Measurements from ENCODE around the gene TNP1.

Gene TNP1

DNA sequence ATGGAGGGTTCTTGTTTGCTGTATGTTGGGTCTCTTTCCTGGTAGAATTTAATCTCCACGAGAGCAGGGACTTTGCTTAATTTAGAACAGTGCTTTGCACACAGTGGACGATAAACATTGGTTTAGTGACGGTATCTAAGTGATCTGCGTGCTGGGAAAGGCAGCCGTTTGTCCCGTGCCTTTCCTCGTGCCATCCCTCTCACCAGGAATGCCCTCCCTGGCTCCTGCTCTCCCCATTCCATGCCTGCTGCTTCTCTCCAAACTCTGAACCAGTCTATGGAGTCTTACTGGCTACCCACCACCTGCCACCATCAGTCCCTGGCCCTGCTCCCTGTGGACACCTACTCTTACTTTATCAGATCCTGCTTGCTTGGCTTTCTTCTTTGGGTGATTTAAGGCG is 27.3 kb upstream of the TNP1 start:
- H3K27me3 ChIP-seq (ENCODE audit: control insufficient read depth in 1 of 2, insufficient read depth in 1 of 2, low read length in 2 of 2), result peaks cover 9 to 19% of the 10 kb centered on the region in 2 experiments
- no peaks in the 10 kb centered on the region for H3K4me1 ChIP-seq (ENCODE audit: control insufficient read depth, insufficient read depth, low read depth, low read length)
- H3K4me2 ChIP-seq (ENCODE audit: low read length, poor library complexity, severe bottlenecking), result no peak overlapping the region
- no peak overlapping the region for H3K9ac ChIP-seq (ENCODE audit: low read length)
- DNase-seq, result no peak
- 91% methylated on average over 8 of the region's 8 CpGs for WGBS
- no peak overlapping the region for H2AK5ac ChIP-seq (ENCODE audit: low read length, severe bottlenecking)
- peaks cover 5% of the 10 kb centered on the region for H3K9me3 ChIP-seq (ENCODE audit: control insufficient read depth, low read length)
- no peak overlapping the region for H2AFZ ChIP-seq (ENCODE audit: low read depth, low read length)
- H3K4ac ChIP-seq (ENCODE audit: low read depth in 1 of 2, low read length in 2 of 2), result no peak overlapping the region
- peak overlapping the region; percentile 14 for H4K91ac ChIP-seq (ENCODE audit: low read length)
- H3K79me1 ChIP-seq (replicated peaks; ENCODE audit: low read length, poor library complexity, severe bottlenecking), result no peaks in the 10 kb centered on the region
- no peak overlapping the region for H3K18ac ChIP-seq (ENCODE audit: low read depth in 1 of 2, low read length in 2 of 2)
- no peak overlapping the region for H3K23ac ChIP-seq (ENCODE audit: low read length in 2 of 2)
- H2BK15ac ChIP-seq (ENCODE audit: low read depth, poor library complexity, severe bottlenecking), result no peak overlapping the region
- H2BK5ac ChIP-seq (ENCODE audit: low read depth, low read length, poor library complexity, severe bottlenecking), result no peak overlapping the region
- H4K8ac ChIP-seq (ENCODE audit: low read length), result no peak overlapping the region
- H3K36me3 ChIP-seq (ENCODE audit: control insufficient read depth in 1 of 2, insufficient read depth in 2 of 2, low read depth in 1 of 2, low read length in 2 of 2), result no peaks in the 10 kb centered on the region
- H3K4me3 ChIP-seq (ENCODE audit: insufficient read depth in 1 of 2, low read depth in 1 of 2, low read length in 2 of 2), result no peak overlapping the region
- H3K27ac ChIP-seq (ENCODE audit: low read length, poor library complexity, severe bottlenecking), result no peak overlapping the region
- H3K14ac ChIP-seq (ENCODE audit: low read length in 2 of 2), result no peak overlapping the region
- H2BK12ac ChIP-seq (ENCODE audit: low read length in 2 of 2), result no peak overlapping the region
- no peak overlapping the region for H2BK120ac ChIP-seq (ENCODE audit: low read depth, low read length)

DNA sequence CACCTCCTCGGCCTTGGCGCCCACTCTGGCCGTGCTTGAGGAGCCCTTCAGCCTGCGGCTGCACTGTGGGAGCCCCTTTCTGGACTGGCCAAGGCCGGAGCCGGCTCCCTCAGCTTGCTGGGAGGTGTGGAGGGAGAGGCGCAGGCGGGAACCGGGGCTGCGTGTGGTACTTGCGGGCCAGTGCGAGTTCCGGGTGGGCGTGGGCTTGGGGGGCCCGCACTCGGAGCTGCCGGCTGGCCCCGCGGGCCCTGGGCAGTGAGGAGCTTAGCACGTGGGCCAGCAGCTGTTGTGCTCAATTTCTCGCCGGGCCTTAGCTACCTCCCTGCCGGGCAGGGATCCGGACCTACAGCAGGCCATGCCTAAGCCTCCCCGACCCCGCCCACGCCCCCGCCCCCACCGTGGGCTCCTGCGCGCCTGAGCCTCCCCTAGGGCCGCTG is 25.3 kb upstream of the TNP1 start:
- H2AK5ac ChIP-seq (ENCODE audit: low read length, severe bottlenecking), result no peak overlapping the region
- no peak overlapping the region for H3K9ac ChIP-seq (ENCODE audit: low read length)
- WGBS, result 92% methylated on average over 30 of the region's 32 CpGs
- no peak overlapping the region for H3K4me3 ChIP-seq (ENCODE audit: insufficient read depth in 1 of 2, low read depth in 1 of 2, low read length in 2 of 2)
- no peak overlapping the region for H2BK120ac ChIP-seq (ENCODE audit: low read depth, low read length)
- H2BK12ac ChIP-seq (ENCODE audit: low read length in 2 of 2), result peak overlapping the region in 1 of 2 experiments; percentile 12
- H2AFZ ChIP-seq (ENCODE audit: low read depth, low read length), result no peak overlapping the region
- no peak overlapping the region for H3K23ac ChIP-seq (ENCODE audit: low read length in 2 of 2)
- H3K27ac ChIP-seq (ENCODE audit: low read length, poor library complexity, severe bottlenecking), result no peak overlapping the region
- no peaks in the 10 kb centered on the region for H3K4me1 ChIP-seq (ENCODE audit: control insufficient read depth, insufficient read depth, low read depth, low read length)
- H4K8ac ChIP-seq (ENCODE audit: low read length), result no peak overlapping the region
- no peak overlapping the region for H3K18ac ChIP-seq (ENCODE audit: low read depth in 1 of 2, low read length in 2 of 2)
- no peak overlapping the region for H2BK5ac ChIP-seq (ENCODE audit: low read depth, low read length, poor library complexity, severe bottlenecking)
- no peak overlapping the region for H3K4me2 ChIP-seq (ENCODE audit: low read length, poor library complexity, severe bottlenecking)
- no peaks in the 10 kb centered on the region for H3K79me1 ChIP-seq (replicated peaks; ENCODE audit: low read length, poor library complexity, severe bottlenecking)
- no peaks in the 10 kb centered on the region for H3K9me3 ChIP-seq (ENCODE audit: control insufficient read depth, low read length)
- peaks cover 5 to 19% of the 10 kb centered on the region in 2 experiments for H3K27me3 ChIP-seq (ENCODE audit: control insufficient read depth in 1 of 2, insufficient read depth in 1 of 2, low read length in 2 of 2)
- no peak overlapping the region for H3K14ac ChIP-seq (ENCODE audit: low read length in 2 of 2)
- H2BK15ac ChIP-seq (ENCODE audit: low read depth, poor library complexity, severe bottlenecking), result no peak overlapping the region
- H4K91ac ChIP-seq (ENCODE audit: low read length), result no peak overlapping the region
- no peaks in the 10 kb centered on the region for H3K36me3 ChIP-seq (ENCODE audit: control insufficient read depth in 1 of 2, insufficient read depth in 2 of 2, low read depth in 1 of 2, low read length in 2 of 2)
- H3K4ac ChIP-seq (ENCODE audit: low read depth in 1 of 2, low read length in 2 of 2), result no peak overlapping the region
- no peak for DNase-seq

- no peak overlapping the region for H3K27ac ChIP-seq (ENCODE audit: low read length, poor library complexity, severe bottlenecking)
- no peak overlapping the region for H2AFZ ChIP-seq (ENCODE audit: low read depth, low read length)
- no peak overlapping the region for H3K4me2 ChIP-seq (ENCODE audit: low read length, poor library complexity, severe bottlenecking)
- H4K91ac ChIP-seq (ENCODE audit: low read length), result no peak overlapping the region
- no peaks in the 10 kb centered on the region for H3K36me3 ChIP-seq (ENCODE audit: control insufficient read depth in 1 of 2, insufficient read depth in 2 of 2, low read depth in 1 of 2, low read length in 2 of 2)
- H2BK120ac ChIP-seq (ENCODE audit: low read depth, low read length), result no peak overlapping the region
- H2BK12ac ChIP-seq (ENCODE audit: low read length in 2 of 2), result no peak overlapping the region
- no peak overlapping the region for H3K18ac ChIP-seq (ENCODE audit: low read depth in 1 of 2, low read length in 2 of 2)
- no peak overlapping the region for H4K8ac ChIP-seq (ENCODE audit: low read length)
- no peaks in the 10 kb centered on the region for H3K9me3 ChIP-seq (ENCODE audit: control insufficient read depth, low read length)
- no peak overlapping the region for H2BK15ac ChIP-seq (ENCODE audit: low read depth, poor library complexity, severe bottlenecking)
- no peaks in the 10 kb centered on the region for H3K79me1 ChIP-seq (replicated peaks; ENCODE audit: low read length, poor library complexity, severe bottlenecking)
- 98% methylated on average over 2 of the region's 2 CpGs for WGBS
- H3K4me3 ChIP-seq (ENCODE audit: insufficient read depth in 1 of 2, low read depth in 1 of 2, low read length in 2 of 2), result no peak overlapping the region
- no peak overlapping the region for H3K9ac ChIP-seq (ENCODE audit: low read length)
- H3K27me3 ChIP-seq (ENCODE audit: control insufficient read depth in 1 of 2, insufficient read depth in 1 of 2, low read length in 2 of 2), result peaks cover 2 to 18% of the 10 kb centered on the region in 2 experiments
- no peak for DNase-seq
- H3K4ac ChIP-seq (ENCODE audit: low read depth in 1 of 2, low read length in 2 of 2), result no peak overlapping the region
- H3K23ac ChIP-seq (ENCODE audit: low read length in 2 of 2), result no peak overlapping the region
- H3K4me1 ChIP-seq (ENCODE audit: control insufficient read depth, insufficient read depth, low read depth, low read length), result no peaks in the 10 kb centered on the region
- H3K14ac ChIP-seq (ENCODE audit: low read length in 2 of 2), result no peak overlapping the region
- H2BK5ac ChIP-seq (ENCODE audit: low read depth, low read length, poor library complexity, severe bottlenecking), result no peak overlapping the region
- no peak overlapping the region for H2AK5ac ChIP-seq (ENCODE audit: low read length, severe bottlenecking)
These were observed 24.5 kb upstream of the TNP1 start for GRCh38 chr2:216884347-216884746.

DNA sequence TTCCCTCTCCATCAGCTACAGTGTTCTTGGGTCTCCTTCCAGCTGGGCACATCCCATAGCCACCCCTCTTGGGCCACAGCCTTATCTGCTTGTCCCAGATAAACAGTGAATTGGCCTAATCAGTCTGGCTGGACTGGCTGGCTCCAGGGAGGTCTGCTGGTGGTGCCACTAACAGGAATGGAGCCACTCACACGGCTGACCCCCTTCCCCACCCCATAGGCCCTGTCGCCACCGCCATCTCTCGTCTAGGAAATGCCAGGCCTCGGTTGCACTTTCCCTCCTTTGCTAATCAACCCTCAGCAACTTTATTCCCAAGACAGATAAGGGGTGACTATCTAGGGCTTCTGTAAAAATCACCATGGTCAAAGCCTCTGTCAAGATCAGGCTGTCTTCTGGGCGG is 23.0 kb upstream of the TNP1 start:
- Histone ChIP-seq H2BK5ac (ENCODE audit: low read depth, low read length, poor library complexity, severe bottlenecking) (no peak overlapping the region), H3K4me2 (ENCODE audit: low read length, poor library complexity, severe bottlenecking) (no peak overlapping the region)

More for the DNA sequence above, 23.0 kb upstream of the TNP1 start:
- H3K14ac ChIP-seq (ENCODE audit: low read length in 2 of 2), result no peak overlapping the region
- peaks cover 0 to 15% of the 10 kb centered on the region in 2 experiments for H3K27me3 ChIP-seq (ENCODE audit: control insufficient read depth in 1 of 2, insufficient read depth in 1 of 2, low read length in 2 of 2)
- H3K9ac ChIP-seq (ENCODE audit: low read length), result no peak overlapping the region
- H3K4me1 ChIP-seq (ENCODE audit: control insufficient read depth, insufficient read depth, low read depth, low read length), result no peaks in the 10 kb centered on the region
- no peaks in the 10 kb centered on the region for H3K9me3 ChIP-seq (ENCODE audit: control insufficient read depth, low read length)
- no peaks in the 10 kb centered on the region for H3K36me3 ChIP-seq (ENCODE audit: control insufficient read depth in 1 of 2, insufficient read depth in 2 of 2, low read depth in 1 of 2, low read length in 2 of 2)
- no peak overlapping the region for H2BK120ac ChIP-seq (ENCODE audit: low read depth, low read length)
- H2BK12ac ChIP-seq (ENCODE audit: low read length in 2 of 2), result no peak overlapping the region
- 100% methylated on average over 6 of the region's 6 CpGs for WGBS
- H2AK5ac ChIP-seq (ENCODE audit: low read length, severe bottlenecking), result no peak overlapping the region
- peak overlapping the region; percentile 8 for H4K91ac ChIP-seq (ENCODE audit: low read length)
- H4K8ac ChIP-seq (ENCODE audit: low read length), result no peak overlapping the region
- H3K4me3 ChIP-seq (ENCODE audit: insufficient read depth in 1 of 2, low read depth in 1 of 2, low read length in 2 of 2), result no peak overlapping the region
- no peak overlapping the region for H2BK15ac ChIP-seq (ENCODE audit: low read depth, poor library complexity, severe bottlenecking)
- DNase-seq, result no peak
- H3K27ac ChIP-seq (ENCODE audit: low read length, poor library complexity, severe bottlenecking), result no peak overlapping the region
- H3K4ac ChIP-seq (ENCODE audit: low read depth in 1 of 2, low read length in 2 of 2), result no peak overlapping the region
- peak overlapping the region in 1 of 2 experiments; percentile 2 for H3K18ac ChIP-seq (ENCODE audit: low read depth in 1 of 2, low read length in 2 of 2)
- no peak overlapping the region for H2AFZ ChIP-seq (ENCODE audit: low read depth, low read length)
- no peaks in the 10 kb centered on the region for H3K79me1 ChIP-seq (replicated peaks; ENCODE audit: low read length, poor library complexity, severe bottlenecking)
- H3K23ac ChIP-seq (ENCODE audit: low read length in 2 of 2), result no peak overlapping the region

Measured in mesenchymal stem cell (in vitro differentiated cells and primary cell).